Omental fat pad (tissue), 4 donors: Measurements from ENCODE around the gene ZFHX2. TPM values are rescaled to one million over a fixed set of nuclear protein-coding genes. Genes with fewer than 3 reads are reported as not detected.

Experiments used
- ATAC-seq: fragments of 150-250 bp; one replicate; pipeline ENCODE4 v1.9.1; 2016; ENCODE audit warnings: mild to moderate bottlenecking, moderate library complexity; ENCODE audit not compliant: low FRiP score
- DNase-seq: peaks from one replicate; pipeline ENCODE4 v3.0.0-alpha.2; 2019; ENCODE audit warnings: low spot score
- total RNA-seq, 4 donors: library from RNA; depleted of rRNA; stranded (reverse); fragments of >200 nt; gene quantifications; one replicate each; pipeline ENCODE4 v1.1.0, GENCODE V29; 2016
- TF ChIP-seq, protein P1 (sequence below), 3 donors: fragments of 450-650 bp; IDR thresholded peaks; one replicate each; pipeline ENCODE4 v1.5.1; 2016 to 2017; ENCODE audit warnings: antibody characterized with exemption in 3 of 3, mild to moderate bottlenecking in 3 of 3, moderate library complexity in 2 of 3

The ZFHX2 gene
- total RNA-seq, 4 donors from 2014 or later: 0.63 to 1.8 (median 0.73) TPM

DNA sequence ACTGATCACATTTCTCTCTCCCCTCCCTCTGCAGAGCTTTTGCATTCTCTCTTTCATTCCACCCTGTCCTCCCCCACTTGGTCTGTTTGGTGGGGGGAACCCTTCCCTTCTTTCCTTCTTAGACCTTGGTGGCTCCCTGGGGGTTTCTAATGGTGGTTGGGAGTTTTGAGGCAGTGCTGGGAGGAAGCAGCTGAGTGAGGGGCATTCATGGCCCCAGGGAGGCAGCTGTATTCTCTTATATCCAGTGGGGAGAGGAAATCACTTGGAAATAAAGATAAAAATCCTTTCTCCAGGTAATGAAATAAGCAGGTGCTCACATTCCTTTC lies 68.8 kb downstream of the ZFHX2 start:
- DNase-seq: no peak
- no peak for ATAC-seq
- TF ChIP-seq, protein P1, sequence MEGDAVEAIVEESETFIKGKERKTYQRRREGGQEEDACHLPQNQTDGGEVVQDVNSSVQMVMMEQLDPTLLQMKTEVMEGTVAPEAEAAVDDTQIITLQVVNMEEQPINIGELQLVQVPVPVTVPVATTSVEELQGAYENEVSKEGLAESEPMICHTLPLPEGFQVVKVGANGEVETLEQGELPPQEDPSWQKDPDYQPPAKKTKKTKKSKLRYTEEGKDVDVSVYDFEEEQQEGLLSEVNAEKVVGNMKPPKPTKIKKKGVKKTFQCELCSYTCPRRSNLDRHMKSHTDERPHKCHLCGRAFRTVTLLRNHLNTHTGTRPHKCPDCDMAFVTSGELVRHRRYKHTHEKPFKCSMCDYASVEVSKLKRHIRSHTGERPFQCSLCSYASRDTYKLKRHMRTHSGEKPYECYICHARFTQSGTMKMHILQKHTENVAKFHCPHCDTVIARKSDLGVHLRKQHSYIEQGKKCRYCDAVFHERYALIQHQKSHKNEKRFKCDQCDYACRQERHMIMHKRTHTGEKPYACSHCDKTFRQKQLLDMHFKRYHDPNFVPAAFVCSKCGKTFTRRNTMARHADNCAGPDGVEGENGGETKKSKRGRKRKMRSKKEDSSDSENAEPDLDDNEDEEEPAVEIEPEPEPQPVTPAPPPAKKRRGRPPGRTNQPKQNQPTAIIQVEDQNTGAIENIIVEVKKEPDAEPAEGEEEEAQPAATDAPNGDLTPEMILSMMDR (IDR thresholded peaks at IDR 0.05): no peak

DNA sequence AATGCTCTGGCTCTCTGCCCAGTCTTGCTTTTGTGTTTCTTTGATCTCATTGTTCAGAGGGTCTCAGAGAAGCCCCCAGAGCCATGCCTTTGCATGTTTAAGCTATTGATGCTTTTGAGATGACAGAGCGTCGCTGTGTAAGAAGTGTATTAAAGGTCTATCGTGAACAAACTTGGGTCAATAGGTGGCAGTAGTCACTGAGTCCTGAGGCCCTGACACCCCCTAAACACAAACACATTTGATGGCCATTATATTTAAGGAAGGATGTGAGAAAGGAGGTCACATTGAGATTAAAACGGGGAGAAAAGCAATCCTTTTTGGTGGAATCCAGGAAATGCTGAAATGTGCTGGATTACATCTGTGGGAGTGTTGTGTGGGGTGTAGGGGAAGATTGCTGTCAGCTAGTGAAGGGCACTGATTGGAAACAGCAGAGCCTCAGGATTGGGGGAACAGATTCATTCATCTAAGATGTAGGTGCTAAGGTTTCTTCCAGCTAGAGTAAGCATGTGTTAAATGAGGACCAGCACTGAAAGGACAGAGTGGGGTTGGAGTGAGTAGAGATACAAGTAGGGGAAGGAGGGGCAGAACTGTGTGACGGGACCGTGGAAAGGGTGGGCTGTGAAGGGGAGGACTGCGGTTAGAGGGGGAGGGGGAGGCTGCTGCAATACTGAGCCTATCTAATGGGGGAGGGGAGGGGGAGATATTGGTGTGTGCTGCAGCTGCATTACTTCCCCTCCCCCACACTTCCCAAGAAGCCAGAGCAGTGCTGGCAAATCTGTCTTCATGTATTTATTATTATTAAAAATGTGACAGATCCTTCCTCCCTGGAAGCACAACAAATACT lies 69.4 kb downstream of the ZFHX2 start:
- no peak for ATAC-seq
- DNase-seq: no peak
- TF ChIP-seq, protein P1 (IDR thresholded peaks at IDR 0.05): no peak

DNA sequence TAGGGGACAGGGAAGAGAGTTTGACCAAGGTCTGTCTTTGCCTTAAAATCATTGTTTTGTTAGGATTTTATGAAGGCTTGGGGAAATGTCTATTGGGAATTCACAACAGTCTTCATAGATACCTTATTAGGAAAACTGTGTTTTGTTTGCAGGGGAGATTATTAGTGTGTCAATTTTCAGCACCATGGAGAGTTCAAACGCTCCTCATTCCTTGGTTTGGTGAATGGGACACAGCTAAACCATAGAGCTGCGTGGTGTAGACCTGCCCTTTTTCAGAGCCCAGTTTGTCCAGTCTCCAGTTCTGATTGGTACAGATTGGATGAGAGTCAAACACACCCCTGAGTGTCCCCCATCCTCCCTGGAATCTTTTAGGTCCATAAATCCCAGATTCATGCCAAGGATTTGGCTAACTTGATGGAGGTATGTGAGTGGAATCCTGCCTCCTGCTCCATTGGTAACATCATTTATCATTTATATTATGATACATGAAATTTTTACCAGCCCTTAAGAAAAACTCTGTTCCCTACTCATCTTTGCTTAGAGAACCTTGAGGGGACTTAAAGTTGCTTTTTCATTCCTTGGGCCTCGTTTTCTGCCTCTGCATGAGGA lies 70.1 kb downstream of the ZFHX2 start:
- ATAC-seq (no peak), DNase-seq (no peak)
- TF ChIP-seq, protein P1 (IDR thresholded peaks at IDR 0.05): no peak

DNA sequence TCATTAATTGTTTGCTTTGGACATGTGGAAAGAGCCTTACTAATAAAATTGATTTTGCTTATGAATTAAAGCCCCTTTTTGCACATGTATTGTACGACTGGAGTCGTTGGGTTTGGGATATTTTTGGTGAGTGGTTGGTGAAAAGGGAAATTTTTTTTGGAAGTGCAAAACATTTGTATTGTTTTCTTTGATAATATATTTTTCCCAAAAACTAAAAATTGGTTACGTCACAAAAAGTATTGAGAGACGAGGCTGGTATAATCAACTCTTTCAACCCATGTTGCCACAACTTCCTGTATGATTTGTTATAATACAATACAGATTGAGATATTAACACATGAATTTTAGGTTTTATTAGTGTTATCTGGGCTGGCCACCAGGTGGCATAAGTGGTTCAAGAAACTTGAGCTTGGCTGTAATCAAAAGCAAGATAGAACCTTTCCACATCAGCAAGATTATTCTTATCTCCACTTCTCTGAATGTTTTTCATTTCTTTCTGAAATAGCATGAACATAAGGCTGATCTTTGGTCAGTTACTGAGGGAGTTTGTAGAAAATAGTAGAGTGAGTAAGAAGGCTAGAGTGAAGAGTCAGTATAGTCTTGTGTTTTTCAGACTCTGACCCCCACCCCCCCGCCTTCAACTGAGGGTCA lies 73.3 kb downstream of the ZFHX2 start:
- peak; percentile 43 for DNase-seq
- peak; percentile 72 for ATAC-seq
- TF ChIP-seq, protein P1 (IDR thresholded peaks at IDR 0.05): no peak

DNA sequence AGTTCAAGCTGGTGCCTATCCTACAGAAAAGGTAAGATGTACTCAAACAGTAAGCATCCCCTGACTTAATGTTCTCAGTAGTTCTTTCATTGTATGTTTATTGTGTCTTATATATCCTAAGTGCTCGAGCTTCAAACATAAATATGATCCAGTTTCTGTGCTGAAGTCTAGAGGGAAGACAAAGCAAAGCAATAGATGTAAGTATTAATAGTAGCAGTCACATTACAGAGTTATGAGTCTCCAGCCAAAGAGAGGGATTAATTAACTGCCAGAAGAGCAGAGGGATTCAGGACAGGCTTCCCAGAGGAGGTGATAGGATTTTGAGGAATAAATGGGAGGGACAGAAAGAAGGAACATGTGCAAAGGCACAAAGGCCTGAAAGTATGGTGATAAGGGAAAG lies 80.6 kb downstream of the ZFHX2 start:
- ATAC-seq: no peak
- TF ChIP-seq, protein P1 (IDR thresholded peaks at IDR 0.05): no peak

More for the DNA sequence above, 80.6 kb downstream of the ZFHX2 start:
- DNase-seq: no peak

Other genes starting within 250 kb of the ZFHX2 start
- gene PPP1R3E, start 248.9 kb downstream of the ZFHX2 start, total RNA-seq: 10 to 100 TPM in 1 of 4 donors, 1 to 10 TPM in 3; 5.9 to 12.9 (median 6.9) TPM
- 10 to 100 TPM; 37.2 to 62.7 (median 51.8) TPM for gene BCL2L2, start 244.9 kb downstream of the ZFHX2 start, total RNA-seq
- 10 to 100 TPM; 58.2 to 78.4 (median 59.2) TPM for gene PABPN1, start 230.3 kb downstream of the ZFHX2 start, total RNA-seq
- 10 to 100 TPM in 1 of 4 donors, 1 to 10 TPM in 3; 7.7 to 13.0 (median 8.4) TPM for gene SLC22A17, start 198.9 kb downstream of the ZFHX2 start, total RNA-seq
- 10 to 100 TPM in 1 of 4 donors, 1 to 10 TPM in 3; 3.0 to 15.8 (median 7.1) TPM for gene EFS, start 186.6 kb downstream of the ZFHX2 start, total RNA-seq
- gene IL25, start 179.0 kb downstream of the ZFHX2 start, total RNA-seq: not detected
- gene CMTM5, start 174.7 kb downstream of the ZFHX2 start, total RNA-seq: not detected
- not detected for gene MYH6, start 143.5 kb downstream of the ZFHX2 start, total RNA-seq
- not detected for gene MYH7, start 116.1 kb downstream of the ZFHX2 start, total RNA-seq
- gene NGDN, start 82.1 kb downstream of the ZFHX2 start, total RNA-seq: 10 to 100 TPM; 25.4 to 62.3 (median 33.5) TPM
- 10 to 100 TPM; 12.5 to 19.6 (median 16.7) TPM for gene THTPA, start 4.5 kb upstream of the ZFHX2 start, total RNA-seq
- gene AP1G2, start 16.0 kb upstream of the ZFHX2 start, total RNA-seq: 10 to 100 TPM; 49.5 to 72.9 (median 58.0) TPM
- gene JPH4, start 27.0 kb upstream of the ZFHX2 start, total RNA-seq: 1 to 10 TPM in 2 of 4 donors, under 1 TPM in 2; 0.56 to 1.2 (median 0.90) TPM
- gene DHRS2, start 84.6 kb upstream of the ZFHX2 start, total RNA-seq: under 1 TPM in 1 of 4 donors, not detected in 3; 0.24 TPM